HepG2 (cell line): Measurements from ENCODE around the gene PHF3. TPM values are rescaled to one million over a fixed set of nuclear protein-coding genes. Genes with fewer than 3 reads are reported as not detected.

Experiments
- DNMT1 ChIP-seq: sonication (generic); formaldehyde crosslinking; IDR thresholded peaks from 2 replicates; pipeline ENCODE4 v1.5.1; 2020; ENCODE audit warnings: mild to moderate bottlenecking, missing genetic modification reagents
- FOXA1 ChIP-seq, 2 experiments: fragments of 450-650 bp in 1 of 2; sonication (generic) in 1 of 2; formaldehyde crosslinking in 1 of 2; IDR thresholded peaks; 2 replicates each; pipeline versions ENCODE4 v1.4.0 to v1.6.1; 2016 to 2020; ENCODE audit warnings: missing genetic modification reagents in 1 of 2
- FOXK1 ChIP-seq: sonication (generic); formaldehyde crosslinking; IDR thresholded peaks from 2 replicates; pipeline ENCODE4 v1.4.0; 2020; ENCODE audit warnings: low read depth, missing genetic modification reagents, borderline replicate concordance
- FOXP1 ChIP-seq, 2 experiments: fragments of 450-650 bp in 1 of 2; IDR thresholded peaks; 2 replicates each; pipeline ENCODE4 v1.6.1; 2017 to 2018; ENCODE audit warnings: antibody characterized with exemption in 1 of 2
- IKZF5 ChIP-seq: IDR thresholded peaks from 2 replicates; pipeline ENCODE4 v1.6.1; 2018; ENCODE audit warnings: missing genetic modification reagents, mild to moderate bottlenecking, missing compliant biosample characterization
- MAZ ChIP-seq, 2 experiments: sonication (generic) in 1 of 2; formaldehyde crosslinking in 1 of 2; IDR thresholded peaks; 2 replicates each; pipeline versions ENCODE4 v1.5.0 to v1.6.1; 2012 to 2020; ENCODE audit warnings: low read depth in 2 of 2, mild to moderate bottlenecking in 2 of 2, borderline replicate concordance in 1 of 2, improper control_type of control experiment in 1 of 2, low read length in 1 of 2, missing genetic modification reagents in 1 of 2, moderate library complexity in 1 of 2
- MTA3 ChIP-seq: sonication (generic); formaldehyde crosslinking; IDR thresholded peaks from 2 replicates; pipeline ENCODE4 v1.4.0; 2020; ENCODE audit warnings: missing genetic modification reagents
- MYPOP ChIP-seq: sonication (generic); formaldehyde crosslinking; IDR thresholded peaks from 2 replicates; pipeline ENCODE4 v1.8.1; 2023; ENCODE audit warnings: mild to moderate bottlenecking, moderate library complexity, missing genetic modification reagents
- TSC22D2 ChIP-seq: sonication (generic); formaldehyde crosslinking; IDR thresholded peaks from 2 replicates; pipeline ENCODE4 v1.5.1; 2020; ENCODE audit warnings: missing genetic modification reagents, mild to moderate bottlenecking, borderline replicate concordance
- ZBTB4 ChIP-seq: sonication (generic); formaldehyde crosslinking; IDR thresholded peaks from 2 replicates; pipeline ENCODE4 v1.4.0; 2020; ENCODE audit warnings: missing genetic modification reagents, mild to moderate bottlenecking, borderline replicate concordance
- ZNF124 ChIP-seq: sonication (generic); formaldehyde crosslinking; IDR thresholded peaks from 2 replicates; pipeline ENCODE4 v1.4.0; 2020; ENCODE audit warnings: missing genetic modification reagents
- ZNF264 ChIP-seq: sonication (generic); formaldehyde crosslinking; IDR thresholded peaks from 2 replicates; pipeline ENCODE4 v1.4.0; 2020; ENCODE audit warnings: missing genetic modification reagents
- ZNF549 ChIP-seq: sonication (generic); formaldehyde crosslinking; IDR thresholded peaks from 2 replicates; pipeline ENCODE4 v1.5.0; 2020; ENCODE audit warnings: missing genetic modification reagents
- polyA plus RNA-seq, 8 experiments: library from polyadenylated mRNA; depleted of rRNA in 3 of 8; stranded (reverse) in 7 of 8; unstranded in 1 of 8; fragments of >200 nt; fragmentation: Illumina TruSeq in 4 of 8; extraction: Trizol in 4 of 8; gene quantifications; 2 replicates each; pipeline versions ENCODE4 v1.2.1 to v1.2.3, GENCODE V29; 2011 to 2016; ENCODE audit warnings: low read depth in 4 of 8, missing spikeins in 1 of 8, mixed read lengths in 1 of 8; ENCODE audit not compliant: insufficient read depth in 1 of 8
- total RNA-seq, 5 experiments: library from RNA; depleted of rRNA; stranded (reverse); fragments of >200 nt; fragmentation: Illumina TruSeq; extraction: Trizol; gene quantifications; 2 replicates each; pipeline ENCODE4 v1.2.3, GENCODE V29; 2016; ENCODE audit warnings: low read depth in 1 of 5
- TF ChIP-seq, protein P1 (sequence below): sonication (generic); formaldehyde crosslinking; IDR thresholded peaks from 2 replicates; pipeline ENCODE4 v1.4.0; 2020; ENCODE audit warnings: mild to moderate bottlenecking, missing genetic modification reagents
- TF ChIP-seq, protein P2 (sequence below): sonication (generic); formaldehyde crosslinking; IDR thresholded peaks from 2 replicates; pipeline ENCODE4 v1.5.0; 2020; ENCODE audit warnings: missing genetic modification reagents
- TF ChIP-seq, protein P3 (sequence below): sonication (generic); formaldehyde crosslinking; IDR thresholded peaks from 2 replicates; pipeline ENCODE4 v1.4.0; 2020; ENCODE audit warnings: mild to moderate bottlenecking, missing genetic modification reagents
- TF ChIP-seq, protein P4 (sequence below): sonication (generic); formaldehyde crosslinking; IDR thresholded peaks from 2 replicates; pipeline ENCODE4 v1.4.0; 2020; ENCODE audit warnings: mild to moderate bottlenecking, missing genetic modification reagents, borderline replicate concordance

Gene PHF3
- total and polyA plus RNA-seq, 2 of the 13 experiments (the other 11 are each of a cell fraction or from before 2014, with no cell fraction given), result 19.8 to 70.4 TPM

- TF ChIP-seq IKZF5 (no peak; the same call in 1 of the 2 replicates), FOXK1 (CRISPR knock-in tag) (0 out of 2 replicates have a peak, but pooled peaks have one; percentile 43), ZNF549 (CRISPR knock-in tag) (no peak), ZNF124 (CRISPR knock-in tag) (no peak), DNMT1 (CRISPR knock-in tag) (no peak), MAZ (IDR thresholded peaks at IDR 0.05; ENCODE audit: borderline replicate concordance, low read depth, low read length) (no peak), MAZ (CRISPR knock-in tag; IDR thresholded peaks at IDR 0.05; ENCODE audit: low read depth) (no peak), ZNF264 (CRISPR knock-in tag) (no peak), FOXA1 (IDR thresholded peaks at IDR 0.05) (no peak), FOXA1 (CRISPR knock-in tag; IDR thresholded peaks at IDR 0.05) (peak; percentile 57; the same call in 1 of the 2 replicates), MYPOP (CRISPR knock-in tag) (no peak), MTA3 (no peak), ZBTB4 (CRISPR knock-in tag) (no peak), FOXP1 (IDR thresholded peaks at IDR 0.05) (no peak), FOXP1 (CRISPR knock-in tag; IDR thresholded peaks at IDR 0.05) (peak; percentile 88), TSC22D2 (CRISPR knock-in tag) (no peak)
- TF ChIP-seq, protein P1, sequence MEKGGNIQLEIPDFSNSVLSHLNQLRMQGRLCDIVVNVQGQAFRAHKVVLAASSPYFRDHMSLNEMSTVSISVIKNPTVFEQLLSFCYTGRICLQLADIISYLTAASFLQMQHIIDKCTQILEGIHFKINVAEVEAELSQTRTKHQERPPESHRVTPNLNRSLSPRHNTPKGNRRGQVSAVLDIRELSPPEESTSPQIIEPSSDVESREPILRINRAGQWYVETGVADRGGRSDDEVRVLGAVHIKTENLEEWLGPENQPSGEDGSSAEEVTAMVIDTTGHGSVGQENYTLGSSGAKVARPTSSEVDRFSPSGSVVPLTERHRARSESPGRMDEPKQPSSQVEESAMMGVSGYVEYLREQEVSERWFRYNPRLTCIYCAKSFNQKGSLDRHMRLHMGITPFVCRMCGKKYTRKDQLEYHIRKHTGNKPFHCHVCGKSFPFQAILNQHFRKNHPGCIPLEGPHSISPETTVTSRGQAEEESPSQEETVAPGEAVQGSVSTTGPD (CRISPR knock-in tag), result no peak
- TF ChIP-seq, protein P2, sequence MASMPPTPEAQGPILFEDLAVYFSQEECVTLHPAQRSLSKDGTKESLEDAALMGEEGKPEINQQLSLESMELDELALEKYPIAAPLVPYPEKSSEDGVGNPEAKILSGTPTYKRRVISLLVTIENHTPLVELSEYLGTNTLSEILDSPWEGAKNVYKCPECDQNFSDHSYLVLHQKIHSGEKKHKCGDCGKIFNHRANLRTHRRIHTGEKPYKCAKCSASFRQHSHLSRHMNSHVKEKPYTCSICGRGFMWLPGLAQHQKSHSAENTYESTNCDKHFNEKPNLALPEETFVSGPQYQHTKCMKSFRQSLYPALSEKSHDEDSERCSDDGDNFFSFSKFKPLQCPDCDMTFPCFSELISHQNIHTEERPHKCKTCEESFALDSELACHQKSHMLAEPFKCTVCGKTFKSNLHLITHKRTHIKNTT (CRISPR knock-in tag), result no peak
- TF ChIP-seq, protein P3, sequence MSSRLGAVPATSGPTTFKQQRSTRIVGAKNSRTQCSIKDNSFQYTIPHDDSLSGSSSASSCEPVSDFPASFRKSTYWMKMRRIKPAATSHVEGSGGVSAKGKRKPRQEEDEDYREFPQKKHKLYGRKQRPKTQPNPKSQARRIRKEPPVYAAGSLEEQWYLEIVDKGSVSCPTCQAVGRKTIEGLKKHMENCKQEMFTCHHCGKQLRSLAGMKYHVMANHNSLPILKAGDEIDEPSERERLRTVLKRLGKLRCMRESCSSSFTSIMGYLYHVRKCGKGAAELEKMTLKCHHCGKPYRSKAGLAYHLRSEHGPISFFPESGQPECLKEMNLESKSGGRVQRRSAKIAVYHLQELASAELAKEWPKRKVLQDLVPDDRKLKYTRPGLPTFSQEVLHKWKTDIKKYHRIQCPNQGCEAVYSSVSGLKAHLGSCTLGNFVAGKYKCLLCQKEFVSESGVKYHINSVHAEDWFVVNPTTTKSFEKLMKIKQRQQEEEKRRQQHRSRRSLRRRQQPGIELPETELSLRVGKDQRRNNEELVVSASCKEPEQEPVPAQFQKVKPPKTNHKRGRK (CRISPR knock-in tag), result no peak
- TF ChIP-seq, protein P4, sequence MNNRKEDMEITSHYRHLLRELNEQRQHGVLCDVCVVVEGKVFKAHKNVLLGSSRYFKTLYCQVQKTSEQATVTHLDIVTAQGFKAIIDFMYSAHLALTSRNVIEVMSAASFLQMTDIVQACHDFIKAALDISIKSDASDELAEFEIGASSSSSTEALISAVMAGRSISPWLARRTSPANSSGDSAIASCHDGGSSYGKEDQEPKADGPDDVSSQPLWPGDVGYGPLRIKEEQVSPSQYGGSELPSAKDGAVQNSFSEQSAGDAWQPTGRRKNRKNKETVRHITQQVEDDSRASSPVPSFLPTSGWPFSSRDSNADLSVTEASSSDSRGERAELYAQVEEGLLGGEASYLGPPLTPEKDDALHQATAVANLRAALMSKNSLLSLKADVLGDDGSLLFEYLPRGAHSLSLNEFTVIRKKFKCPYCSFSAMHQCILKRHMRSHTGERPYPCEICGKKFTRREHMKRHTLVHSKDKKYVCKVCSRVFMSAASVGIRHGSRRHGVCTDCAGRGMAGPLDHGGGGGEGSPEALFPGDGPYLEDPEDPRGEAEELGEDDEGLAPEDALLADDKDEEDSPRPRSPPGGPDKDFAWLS (CRISPR knock-in tag), result no peak
These were observed 73.5 kb downstream of the PHF3 start (continued) for GRCh38 chr6:63709148-63709547.
